ENCODE data around the gene KRTAP19-1.

KRTAP19-1 gene

DNA sequence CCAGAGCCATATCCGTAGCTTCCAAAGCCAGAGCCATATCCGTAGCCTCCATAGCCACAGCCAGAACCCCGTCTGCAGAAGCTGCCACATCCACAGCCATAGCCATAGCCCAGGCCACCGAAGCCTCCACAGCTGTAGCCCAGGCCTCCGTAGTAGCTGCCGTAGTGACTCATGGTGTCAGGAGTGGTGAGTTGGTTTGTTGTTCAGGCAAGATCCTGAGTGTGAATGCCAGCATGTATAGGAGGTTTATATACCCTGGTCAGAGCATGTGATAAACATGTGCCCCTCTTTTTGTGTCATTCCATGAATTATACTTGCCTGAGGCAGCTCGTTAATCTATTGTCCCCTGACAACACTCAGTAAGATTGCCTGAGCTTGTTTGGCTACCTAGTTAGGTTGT lies at the start of gene KRTAP19-1:
KRTAP19-1 (minus strand) TSS at position 223 of the 400 bp plus-strand sequence; CDS start at position 173, 50 bp downstream.
- DNase-seq = no peak

- no peak for DNase-seq
Measured at GRCh38 chr21:30518876-30519275, 38.7 kb upstream of the KRTAP19-1 start.

- no peak for DNase-seq
Measured at GRCh38 chr21:30515681-30516080, 35.5 kb upstream of the KRTAP19-1 start.

DNA sequence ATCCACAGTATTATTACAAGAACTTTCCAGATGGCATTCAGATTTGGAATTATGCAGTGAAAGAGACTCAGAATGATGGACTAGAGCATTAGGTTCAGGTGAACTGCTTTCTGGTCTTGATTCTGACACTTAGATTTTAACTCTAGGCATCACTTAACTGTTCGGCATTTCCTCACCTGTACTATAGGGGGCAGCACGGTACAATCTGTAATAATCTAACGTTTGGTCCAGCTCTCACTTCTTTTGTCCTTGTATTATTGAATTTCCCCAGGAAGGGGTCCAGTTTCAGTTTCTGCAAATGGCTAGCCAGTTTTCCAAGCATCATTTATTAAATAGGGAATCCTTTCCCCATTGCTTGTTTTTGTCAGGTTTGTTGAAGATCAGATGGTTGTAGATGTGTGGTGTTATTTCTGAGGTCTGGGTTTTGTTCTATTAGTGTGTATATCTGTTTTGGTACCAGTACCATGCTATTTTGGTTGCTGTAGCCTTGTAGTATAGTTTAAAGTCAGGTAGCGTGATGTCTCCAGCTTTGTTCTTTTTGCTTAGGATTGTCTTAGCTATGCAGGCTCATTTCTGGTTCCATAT lies 25.5 kb upstream of the KRTAP19-1 start:
- DNase-seq = peak; percentile 13

DNA sequence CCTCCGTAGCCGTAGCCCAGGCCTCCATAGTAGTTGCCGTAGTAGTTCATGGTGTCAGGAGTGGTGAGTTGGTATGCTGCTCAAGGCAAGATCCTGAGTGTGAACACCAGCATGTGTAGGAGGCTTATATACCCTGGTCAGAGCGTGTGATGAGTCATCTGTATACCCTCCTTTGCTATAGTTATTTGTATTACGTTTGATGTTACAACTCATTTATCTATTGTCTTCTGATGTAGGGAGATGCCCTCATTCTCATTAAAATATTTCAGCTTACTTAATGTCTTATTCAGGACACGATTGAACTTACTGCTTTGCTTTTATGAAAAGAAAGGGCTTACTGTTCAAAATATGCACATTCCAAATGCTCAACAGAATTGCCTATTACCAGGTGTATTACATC lies 21.9 kb upstream of the KRTAP19-1 start, which contains the start of gene KRTAP19-5:
KRTAP19-5 (minus strand) TSS at position 101 of the 400 bp plus-strand sequence; CDS start at position 50, 51 bp downstream.
- DNase-seq = no peak

GRCh38 chr21:30497065-30497464 lies 16.9 kb upstream of the KRTAP19-1 start, which contains the start of gene KRTAP19-4:
Gene KRTAP19-4, minus strand, starts transcription at chr21:30497165. Its CDS starts 55 bp downstream, at chr21:30497110.
- DNase-seq = no peak

GRCh38 chr21:30491963-30492428 lies 11.8 kb upstream of the KRTAP19-1 start, which contains the start of gene KRTAP19-3:
Gene KRTAP19-3, minus strand, starts transcription at chr21:30492013. Its CDS starts 56 bp downstream, at chr21:30491957.
- no peak for DNase-seq

DNA sequence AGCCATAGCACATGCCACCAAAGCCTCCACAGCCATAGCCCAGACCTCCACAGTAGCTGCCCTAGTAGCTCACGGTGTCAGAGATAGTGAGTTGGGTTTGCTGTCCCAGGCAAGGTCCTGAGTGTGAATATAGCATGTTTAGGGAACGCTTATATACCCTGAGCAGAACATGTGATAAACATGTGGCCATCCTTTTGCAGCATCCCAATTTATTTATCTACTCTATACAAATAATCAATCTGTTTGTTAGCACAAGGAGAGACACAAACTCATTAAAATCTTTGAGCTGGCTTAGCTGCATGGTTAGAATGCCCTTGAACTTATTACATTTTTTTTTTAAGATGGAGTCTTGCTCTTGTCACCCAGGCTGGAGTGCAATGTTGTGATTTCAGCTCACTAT lies 7.2 kb upstream of the KRTAP19-1 start, which contains the start of gene KRTAP19-2:
KRTAP19-2 (minus strand) TSS at position 101 of the 400 bp plus-strand sequence; CDS start at position 13, 88 bp downstream.
- no peak for DNase-seq

GRCh38 chr21:30486180-30486579 lies 6.0 kb upstream of the KRTAP19-1 start:
- no peak for DNase-seq

- no peak for DNase-seq
Measured at GRCh38 chr21:30482130-30482529, 2.0 kb upstream of the KRTAP19-1 start.

- no peak for DNase-seq
Measured at GRCh38 chr21:30479259-30479658, 908 bp downstream of the KRTAP19-1 start.

GRCh38 chr21:30478004-30478403 lies 2.2 kb downstream of the KRTAP19-1 start:
- DNase-seq = no peak

DNA sequence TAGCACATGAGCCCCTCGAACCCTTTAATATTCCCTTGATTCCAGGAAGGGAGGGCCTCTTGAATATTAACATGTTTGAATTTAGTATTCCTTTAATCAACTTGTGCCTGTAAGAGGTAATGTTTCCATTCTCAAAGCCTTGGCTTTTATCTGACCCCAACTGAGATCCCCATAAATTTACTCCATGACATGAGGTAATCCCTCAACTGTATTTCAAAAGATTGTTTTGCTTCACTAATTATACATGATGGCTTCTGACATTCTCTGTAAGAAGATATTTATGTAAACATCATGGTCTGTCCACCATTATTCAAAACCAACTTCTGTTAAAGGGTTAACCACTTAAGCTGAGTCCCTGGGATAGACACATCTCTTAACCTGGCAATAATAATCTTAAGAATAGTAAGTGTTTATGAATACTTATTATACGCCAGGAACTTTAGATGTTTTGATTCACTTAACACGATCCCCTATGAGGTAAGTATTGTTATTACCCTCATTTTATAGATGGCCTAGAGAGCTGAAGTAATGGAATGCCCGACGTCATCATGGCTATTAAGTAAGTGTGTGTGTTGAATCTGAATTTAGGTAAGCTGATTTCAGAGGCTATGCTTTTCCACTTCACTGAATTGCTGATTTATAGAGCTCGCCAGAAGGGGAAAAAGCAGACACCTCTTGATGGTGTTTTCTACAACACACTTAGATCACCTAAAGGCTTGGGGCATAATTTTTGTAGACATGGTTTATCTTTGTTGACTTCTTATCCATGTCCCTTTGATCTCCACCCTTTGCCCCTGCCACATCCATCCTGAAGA lies 11.1 kb downstream of the KRTAP19-1 start:
- DNase-seq = no peak

DNA sequence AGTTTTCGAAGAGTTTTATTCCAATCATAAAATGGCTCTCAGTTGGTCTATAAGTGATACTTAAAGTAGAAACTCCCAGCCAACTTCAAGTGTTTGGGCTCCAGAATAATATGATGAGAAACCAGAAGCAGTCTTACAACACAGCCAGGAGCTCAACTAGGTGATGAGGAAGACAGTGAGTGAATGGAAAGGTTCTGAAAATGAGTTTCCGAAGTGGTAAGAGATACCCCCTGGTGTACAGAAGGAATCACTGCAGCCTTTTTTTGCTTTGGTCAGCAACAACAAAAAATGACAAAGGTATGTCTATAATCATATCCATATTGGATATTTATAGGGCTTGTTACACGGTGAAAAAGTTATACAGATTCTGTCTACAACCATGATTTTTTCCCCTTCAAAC lies 16.5 kb downstream of the KRTAP19-1 start:
- DNase-seq = peak; percentile 55

- DNase-seq = no peak
Measured at GRCh38 chr21:30448514-30448913, 31.7 kb downstream of the KRTAP19-1 start.

DNA sequence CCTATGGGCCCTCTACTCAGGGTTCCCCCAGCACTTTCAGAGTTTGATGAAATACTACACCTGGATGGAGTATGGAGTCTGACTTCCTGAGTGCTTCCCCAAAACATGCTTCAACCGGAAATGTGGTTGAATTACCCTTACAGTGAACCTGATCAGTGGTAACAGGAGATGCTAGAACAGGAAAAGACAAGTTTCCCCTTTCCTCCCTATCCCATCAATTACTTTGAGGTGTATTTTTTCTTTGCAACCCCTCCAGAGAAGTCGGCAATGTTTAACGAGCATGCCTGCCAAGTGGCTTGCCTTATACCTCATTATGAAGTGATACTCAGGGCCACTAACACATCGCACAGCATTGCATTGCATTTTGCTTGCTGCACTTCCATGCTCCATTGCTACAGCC lies 33.1 kb downstream of the KRTAP19-1 start:
- DNase-seq = no peak

DNA sequence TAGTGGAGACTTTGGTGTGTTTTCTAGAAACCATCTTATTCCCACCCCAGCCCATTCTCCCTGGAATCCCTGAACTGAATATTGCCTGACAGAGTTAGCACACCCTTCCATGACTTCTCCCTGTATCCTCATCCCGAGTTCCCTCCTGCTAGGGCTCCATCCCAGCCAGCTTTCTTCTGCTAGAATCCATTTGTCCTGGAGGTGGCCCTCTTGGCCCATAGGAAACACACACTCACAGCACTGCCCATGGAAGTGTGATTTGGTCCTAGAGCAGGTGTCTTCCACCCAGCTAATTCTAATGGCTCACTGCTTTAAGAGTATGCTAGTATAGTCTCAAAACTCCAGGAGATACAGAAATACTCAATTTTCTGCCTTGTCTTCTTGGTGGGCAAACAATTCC lies 36.0 kb downstream of the KRTAP19-1 start:
- no peak for DNase-seq

DNA sequence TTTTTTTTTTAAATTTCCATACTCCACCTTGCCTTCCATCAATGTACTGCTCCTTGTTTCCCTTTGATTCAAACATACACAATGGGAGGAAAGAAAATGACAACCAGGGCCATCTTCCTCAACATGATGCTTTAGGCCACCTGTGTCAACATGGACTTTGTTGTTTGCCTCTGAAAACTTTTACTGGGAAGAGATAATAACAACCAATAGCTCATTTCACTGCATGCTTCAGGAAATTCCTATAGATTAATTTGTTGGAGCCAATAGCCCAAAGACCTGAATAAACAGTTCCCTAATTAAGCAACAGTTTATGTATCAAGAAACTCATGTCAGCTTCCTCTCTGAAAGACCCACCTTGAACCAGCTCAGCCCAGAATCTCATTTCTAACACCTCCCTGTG lies 36.9 kb downstream of the KRTAP19-1 start:
- DNase-seq = no peak

DNA sequence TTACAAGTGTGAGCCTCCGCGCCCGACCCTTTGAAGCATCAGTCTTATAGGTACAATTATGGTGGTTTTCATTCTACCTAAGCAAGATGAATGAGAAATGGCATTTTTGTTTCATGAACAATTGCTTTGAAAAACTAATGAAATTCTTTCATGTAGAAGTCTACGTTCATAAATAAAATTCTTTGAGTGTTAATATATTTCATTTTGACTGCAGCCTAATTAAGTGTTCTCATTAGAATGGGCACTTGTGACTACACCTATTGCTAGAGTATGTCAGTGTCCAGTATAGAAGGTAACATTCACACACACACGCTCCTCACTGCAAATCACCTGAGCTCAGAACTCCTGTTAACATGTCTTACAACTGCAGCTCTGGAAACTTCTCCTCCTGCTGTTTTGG lies 40.2 kb downstream of the KRTAP19-1 start, which contains the start of gene KRTAP15-1:
KRTAP15-1 (plus strand) TSS at position 301 of the 400 bp plus-strand sequence; CDS start at position 354, 53 bp downstream.
- no peak for DNase-seq

DNA sequence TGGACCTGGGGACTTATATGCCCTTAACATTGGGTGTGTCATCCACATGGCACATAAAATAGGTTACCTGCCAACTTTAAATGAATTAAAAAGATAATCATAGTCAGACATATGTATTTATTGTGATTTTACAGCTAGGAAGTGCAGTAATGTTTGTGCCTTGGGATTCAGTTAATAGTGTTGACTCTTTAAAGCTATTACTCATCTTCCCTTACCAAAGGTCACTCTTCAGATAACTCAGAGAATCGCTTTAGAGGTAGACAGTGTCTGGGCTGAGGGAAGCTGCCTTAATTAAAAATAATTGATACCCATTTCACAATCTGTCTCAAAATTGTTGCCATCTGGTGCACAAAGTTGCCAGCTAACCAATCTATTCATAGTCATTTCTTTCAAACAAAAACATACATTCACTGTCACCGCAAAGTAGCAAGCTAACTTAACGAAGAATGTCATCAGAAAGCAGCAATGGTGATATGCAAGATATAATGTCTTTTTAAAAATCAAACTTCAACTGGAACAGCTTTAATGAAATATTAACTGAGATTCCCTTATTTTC lies 43.1 kb downstream of the KRTAP19-1 start:
- DNase-seq = peak; percentile 4

DNA sequence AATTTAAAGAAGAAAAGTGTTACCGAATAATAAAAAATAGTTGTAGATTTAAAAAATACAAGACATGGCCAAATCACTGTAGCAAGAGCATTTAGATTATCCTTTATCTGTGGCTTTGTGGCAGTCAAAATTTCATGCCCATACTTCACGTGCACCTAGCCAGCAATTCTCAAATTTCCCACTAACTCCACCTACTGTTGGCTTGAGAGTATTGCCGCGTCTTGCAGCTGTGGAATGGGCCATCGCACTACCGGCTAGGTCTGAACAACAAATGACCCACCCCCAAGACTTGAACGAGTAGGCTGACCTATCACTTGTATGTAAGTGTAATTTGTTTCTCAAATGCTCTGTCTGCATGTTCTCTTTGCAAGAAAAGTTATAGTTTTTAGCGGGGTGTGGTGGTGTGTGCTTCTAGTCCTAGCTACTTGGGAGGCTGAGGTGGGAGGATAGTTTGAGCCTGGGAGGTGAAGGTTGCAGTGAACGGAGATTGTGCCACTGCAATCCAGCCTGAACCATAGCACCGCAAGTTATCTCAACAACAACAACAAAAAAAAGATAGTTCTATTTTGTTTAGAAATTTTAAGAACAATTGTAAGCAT lies 46.0 kb downstream of the KRTAP19-1 start:
- DNase-seq = peak; percentile 68

DNA sequence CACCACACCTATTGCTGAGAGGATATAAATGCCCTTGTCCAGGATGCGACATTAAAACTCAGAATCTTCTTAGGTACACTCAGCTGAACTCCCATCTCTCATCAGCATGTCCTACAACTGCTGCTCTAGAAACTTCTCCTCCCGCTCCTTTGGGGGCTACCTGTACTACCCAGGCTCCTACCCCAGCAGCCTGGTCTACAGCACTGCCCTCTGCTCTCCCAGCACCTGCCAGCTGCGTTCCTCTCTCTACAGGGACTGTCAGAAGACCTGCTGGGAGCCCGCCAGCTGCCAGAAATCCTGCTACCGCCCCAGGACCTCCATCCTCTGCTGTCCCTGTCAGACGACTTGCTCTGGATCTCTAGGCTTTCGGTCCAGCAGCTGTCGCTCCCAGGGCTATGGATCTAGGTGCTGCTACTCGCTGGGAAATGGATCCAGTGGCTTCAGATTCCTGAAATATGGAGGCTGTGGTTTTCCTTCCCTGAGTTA lies 50.0 kb downstream of the KRTAP19-1 start, which contains the start of gene KRTAP13-4:
KRTAP13-4 (plus strand) TSS at position 51 of the 486 bp plus-strand sequence; CDS start at position 107, 56 bp downstream.
- no peak for DNase-seq
